GM20431 (cell line): ENCODE results near the gene AKIRIN2.
"Not testable (repeated sequence)": the region's sequence is repeated elsewhere in the genome, so short reads cannot be mapped to it uniquely, and the experiment has no call there.

Experiments used
- in situ Hi-C: fragments of 300-500 bp; cut with MseI, MboI; formaldehyde crosslinking; loops from one replicate; pipeline ENCODE4 v1.15.0; 2020; ENCODE audit warnings: low sequenced_read_pairs; ENCODE audit not compliant: unreplicated experiment

Gene AKIRIN2

DNA sequence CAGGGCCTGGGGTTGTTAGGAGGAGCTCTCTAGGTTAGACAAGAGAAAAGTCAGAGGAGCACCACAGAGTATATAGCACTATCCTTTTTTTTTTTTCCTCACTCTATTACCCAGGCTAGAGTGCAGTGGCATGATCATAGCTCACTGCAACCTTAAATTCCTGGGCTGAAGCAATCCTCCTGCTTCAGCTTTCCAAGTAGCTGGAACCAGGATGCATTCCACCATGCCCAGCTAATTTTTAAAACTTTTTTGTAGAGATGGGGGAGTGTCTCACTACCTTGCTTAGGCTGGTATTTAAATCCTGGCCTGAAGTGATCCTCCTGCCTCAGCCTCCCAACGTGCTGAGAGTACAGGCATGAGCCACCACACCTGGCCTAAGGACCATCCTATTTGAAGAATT lies 19.3 kb upstream of the AKIRIN2 start:
- in situ Hi-C loops = no loop called here

DNA sequence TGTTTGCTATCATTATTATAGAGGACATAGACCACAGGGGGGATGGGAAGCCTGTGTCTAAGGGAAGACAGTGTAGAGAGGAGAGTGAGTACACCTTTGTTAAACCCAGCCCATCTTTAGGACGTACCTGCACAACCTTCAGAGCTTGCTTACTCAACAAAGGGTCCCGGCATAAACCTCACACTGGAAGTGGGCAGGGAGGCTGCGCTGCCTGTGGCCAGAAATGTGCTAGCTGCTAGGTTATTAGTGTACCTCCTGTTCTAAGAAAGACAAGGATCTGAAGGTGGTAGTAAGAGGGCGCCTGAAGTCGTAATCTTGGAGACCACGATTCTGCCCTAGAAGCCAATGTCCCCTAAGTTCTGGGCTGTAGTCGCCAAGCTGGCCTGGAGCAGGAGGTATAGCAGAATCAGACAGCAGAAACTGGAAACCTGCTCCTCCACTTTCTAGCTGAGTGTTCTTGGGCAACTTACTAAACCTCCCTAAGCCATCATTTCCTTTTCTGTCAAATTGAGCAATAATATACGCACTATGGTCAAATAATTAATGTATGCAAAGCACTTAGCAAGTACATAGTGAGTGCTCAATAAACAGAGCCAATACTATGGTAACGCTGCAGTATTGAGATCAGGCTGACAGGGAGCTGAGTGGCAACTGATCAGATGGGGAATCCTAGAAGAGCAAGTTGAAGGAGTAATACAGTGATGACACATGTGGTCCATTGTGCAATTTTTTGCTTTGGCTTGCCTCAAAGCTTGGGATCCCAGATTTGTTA lies 16.8 kb upstream of the AKIRIN2 start:
- in situ Hi-C loops = no loop called here

DNA sequence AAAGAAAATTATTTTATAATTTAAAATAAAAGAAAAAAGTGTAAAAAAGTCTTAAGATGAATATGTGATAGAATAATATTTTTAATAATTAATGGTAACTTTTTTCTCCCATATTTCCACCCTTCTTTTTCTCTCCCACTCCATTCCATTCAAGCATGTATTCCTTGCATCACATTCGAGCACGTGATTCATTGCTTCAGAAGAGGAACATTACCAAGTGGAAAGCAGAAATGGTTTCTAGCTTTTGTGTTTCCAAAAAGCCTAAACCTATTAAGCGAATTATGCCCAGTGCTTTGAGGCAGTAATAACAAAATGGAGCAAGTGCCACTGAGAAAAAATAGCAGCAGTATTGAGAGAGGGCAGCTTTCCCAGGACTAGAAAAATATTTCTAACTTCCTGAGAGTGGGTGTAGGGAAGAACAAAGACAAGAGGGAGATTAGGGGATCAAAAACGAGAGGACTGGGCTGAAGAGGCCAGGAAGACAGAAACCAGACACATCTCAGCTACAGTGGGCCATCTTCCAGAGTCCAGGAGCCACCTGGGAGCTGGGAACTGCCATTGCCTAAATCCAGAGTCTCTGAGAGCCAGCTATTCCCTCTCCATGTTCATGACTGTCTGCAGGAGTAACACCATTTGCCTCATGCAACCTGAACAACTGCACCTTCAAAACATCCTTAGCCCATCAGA lies 15.0 kb upstream of the AKIRIN2 start:
- in situ Hi-C loops = no loop called here

DNA sequence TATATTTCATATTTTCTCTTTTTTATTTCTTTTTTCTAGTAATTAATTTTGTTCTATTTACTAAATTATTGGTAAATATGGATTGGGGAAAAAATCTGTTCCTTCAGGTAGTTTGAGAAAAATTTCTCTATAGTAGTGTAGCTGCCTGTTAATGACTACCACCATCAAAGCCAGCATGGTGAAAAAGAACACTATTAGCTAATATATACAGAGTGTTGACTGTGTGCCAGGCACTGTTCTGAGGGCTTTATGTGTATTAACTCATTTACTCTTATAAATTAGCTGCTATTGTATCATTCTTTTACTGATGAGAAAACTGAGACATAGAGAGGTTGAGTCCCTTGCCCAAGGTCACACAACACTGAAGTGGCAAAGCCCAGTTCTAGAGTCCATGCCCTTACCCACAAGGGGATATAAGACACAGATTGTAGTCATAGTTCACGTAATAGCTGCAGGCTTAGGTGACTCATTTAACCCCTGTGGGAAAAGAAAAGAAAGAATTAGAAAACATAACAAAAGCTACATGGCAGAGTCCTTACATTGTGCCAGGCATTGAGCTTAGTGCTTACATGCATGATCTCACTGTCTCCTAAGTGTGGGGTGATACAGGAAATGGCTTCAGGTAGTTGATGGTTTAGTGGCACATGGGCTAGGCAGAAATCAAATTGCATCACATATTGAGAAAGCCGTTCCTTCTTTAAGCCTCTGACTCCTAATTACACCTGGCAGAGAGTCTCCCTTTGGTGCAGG lies 12.2 kb upstream of the AKIRIN2 start:
- in situ Hi-C loops = no loop called here

DNA sequence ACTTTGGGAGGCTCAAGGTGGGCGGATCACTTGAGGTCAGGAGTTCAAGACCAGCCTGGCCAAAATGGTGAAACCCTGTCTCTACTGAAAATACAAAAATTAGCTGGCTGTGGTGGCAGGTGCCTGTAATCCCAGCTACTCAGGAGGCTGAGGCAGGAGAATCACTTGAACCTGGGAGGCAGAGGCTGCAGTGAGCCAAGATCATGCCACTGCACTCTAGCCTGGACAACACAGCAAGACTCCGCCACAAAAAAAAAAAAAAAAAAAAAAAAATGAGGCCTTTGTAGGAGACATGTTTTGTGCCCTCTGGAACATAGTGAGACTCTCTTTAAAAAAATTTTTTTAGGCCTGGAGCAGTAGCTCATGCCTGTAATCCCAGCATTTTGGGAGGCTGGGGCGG lies 10.7 kb upstream of the AKIRIN2 start:
- in situ Hi-C loops = not testable (repeated sequence)

DNA sequence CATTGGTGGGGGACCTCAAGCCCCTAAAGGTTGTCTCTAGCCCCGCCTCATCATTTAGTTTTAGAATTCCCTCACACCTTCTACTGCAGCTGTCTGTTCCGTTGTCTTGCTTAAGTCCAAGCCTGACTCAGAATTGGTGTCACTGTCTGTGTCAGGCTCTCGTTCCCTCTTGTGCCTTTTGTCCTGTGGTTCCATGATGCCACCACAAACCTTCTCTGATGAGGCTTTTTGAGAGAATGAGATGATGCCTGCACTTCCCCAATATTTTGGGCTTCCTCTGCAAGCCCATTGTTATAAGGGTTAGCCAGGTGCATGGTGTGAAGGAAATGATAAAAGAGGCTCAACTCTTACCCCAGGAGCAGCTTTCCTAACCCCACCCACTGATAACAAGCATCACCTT lies 8.1 kb upstream of the AKIRIN2 start:
- in situ Hi-C loops = no loop called here

DNA sequence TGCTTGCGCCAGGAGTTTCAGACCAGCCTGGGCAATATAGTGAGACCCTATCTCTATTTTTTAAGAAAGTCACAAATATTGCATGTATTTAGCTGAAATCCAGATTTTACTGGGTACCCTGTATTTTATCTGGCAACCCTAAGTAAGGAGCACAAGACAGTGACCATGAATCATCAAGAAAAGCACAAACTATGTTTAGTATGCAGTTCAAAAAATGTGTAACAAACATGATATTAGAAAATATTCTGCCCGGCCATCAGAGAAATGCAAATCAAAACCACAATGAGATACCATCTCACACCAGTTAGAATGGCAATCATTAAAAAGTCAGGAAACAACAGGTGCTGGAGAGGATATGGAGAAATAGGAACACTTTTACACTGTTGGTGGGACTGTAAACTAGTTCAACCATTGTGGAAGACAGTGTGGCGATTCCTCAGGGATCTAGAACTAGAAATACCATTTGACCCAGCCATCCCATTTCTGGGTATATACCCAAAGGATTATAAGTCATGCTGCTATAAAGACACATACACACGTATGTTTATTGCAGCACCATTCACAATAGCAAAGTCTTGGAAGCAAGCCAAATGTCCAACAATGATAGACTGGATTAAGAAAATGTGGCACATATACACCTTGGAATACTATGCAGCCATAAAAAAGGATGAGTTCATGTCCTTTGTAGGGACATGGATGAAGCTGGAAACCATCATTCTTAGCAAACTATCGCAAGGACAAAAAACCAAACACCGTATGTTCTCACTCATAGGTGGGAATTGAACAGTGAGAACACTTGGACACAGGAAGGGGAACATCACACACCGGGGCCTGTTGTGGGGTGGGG lies 6.8 kb upstream of the AKIRIN2 start:
- in situ Hi-C loops = not testable (repeated sequence)

DNA sequence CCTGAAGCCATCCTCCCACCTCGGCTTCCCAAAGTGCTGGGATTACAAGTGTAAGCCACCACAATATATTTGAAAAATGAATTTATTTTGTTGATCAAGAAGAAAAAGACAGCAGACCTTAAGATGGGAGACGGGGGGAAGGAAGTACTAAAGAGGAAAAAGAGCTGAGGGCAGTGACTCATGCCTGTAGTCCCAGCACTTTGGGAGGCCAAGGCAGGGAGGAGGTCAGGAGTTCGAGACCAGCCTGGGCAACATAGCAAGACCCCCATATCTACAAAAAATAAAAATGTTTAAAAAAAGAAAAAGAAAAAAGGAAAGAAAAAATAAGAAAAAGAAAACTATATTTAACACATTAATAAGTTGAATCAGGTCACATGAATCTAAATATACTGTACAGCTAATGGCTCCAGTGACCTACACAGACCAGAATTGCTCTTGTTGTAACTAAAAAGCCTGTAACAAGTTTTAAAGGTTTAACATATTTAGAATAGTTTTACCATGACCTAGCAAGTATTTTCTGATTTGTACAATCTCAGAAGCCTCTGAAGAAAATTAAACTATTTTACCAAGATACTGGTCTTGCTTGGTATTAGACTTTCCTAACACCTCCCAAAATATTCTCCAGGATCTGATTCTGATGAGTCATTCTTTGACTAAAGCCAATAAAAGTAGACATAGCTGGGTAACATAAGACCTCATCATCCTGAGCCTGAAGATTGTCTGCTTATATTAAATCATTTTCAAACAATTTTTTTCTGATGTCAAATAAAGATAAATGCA lies 4.3 kb upstream of the AKIRIN2 start:
- in situ Hi-C loops = no loop called here

DNA sequence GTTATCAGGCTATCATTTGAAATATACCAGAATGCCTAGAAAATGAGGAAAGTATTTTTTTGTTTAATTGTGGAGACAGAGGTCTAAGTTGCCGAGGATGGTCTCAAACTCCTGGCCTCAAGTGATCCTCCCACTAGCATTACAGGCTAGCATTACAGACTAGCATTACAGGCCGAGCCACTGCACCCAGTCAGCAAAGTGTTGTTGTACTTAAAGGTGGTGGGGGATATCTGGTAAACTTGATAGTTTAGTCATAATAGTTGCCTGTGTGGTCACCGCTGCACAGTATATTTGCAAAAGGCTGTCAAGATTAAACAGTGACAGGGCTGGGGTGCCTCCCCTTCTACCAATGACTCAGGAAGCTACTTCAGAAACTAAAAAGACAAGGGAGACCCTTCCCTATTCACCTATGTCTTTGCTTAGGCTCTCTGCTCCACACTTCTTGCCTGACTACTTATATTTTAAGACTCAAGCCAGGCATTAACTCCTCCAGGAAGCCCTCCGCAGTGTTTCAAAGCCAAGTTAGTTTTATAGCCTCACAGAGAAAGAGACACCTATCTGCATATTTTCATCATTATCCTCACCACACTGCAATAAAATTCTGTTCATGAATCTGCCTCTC lies 3.1 kb upstream of the AKIRIN2 start:
- in situ Hi-C loops = no loop called here

DNA sequence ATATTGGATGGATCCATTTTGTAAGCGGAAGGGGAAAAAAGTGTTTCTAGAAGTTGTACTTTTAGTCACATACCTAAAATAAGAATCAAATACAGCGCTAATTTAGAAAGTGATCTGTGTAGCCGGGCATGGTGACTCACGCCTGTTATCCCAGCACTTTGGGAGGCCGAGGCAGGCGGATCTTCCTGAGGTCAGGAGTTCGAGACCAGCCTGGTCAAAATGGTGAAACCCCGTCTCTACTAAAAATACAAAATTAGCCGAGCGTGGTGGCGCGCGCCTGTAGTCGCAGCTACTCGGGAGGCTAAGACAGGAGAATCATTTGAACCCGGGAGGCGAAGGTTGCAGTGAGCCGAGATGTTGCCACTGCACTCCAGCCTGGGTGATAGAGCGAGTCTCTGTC lies 1.0 kb upstream of the AKIRIN2 start:
- in situ Hi-C loops = not testable (repeated sequence)

DNA sequence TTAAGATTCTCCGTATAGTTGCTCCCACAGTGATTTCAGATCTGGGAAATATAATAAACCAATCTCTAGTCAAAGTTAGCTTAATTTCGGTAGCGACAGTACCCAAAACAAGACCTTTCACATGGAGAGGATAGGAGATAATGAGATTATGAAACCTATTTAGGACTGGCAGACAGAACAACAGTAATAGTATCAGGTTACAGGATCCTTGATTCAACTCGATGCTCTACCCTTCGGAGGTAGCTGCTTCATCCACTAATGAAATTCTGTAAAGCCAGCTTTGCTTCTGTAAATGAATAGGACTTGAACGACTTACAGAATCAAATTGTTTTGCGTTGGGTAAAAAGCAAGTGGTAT lies 534 bp upstream of the AKIRIN2 start:
- in situ Hi-C loops = no loop called here

DNA sequence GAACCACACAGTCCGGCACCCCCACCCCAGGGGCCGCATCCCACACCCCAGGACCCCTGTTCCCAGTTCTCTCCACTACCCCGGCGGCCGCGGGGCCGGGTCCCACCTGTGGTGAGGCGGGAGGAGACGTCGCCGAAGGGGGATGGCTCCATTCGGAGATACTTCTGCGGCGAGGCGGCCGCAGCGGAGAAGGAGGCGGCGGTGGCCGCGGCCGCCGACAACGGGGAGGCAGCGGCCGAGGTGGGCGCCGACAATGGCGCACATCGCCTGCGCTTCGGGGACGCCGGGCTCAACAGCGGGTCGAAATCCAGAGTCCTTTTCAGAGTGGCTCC lies 723 bp downstream of the AKIRIN2 start:
- in situ Hi-C loops = no loop called here

DNA sequence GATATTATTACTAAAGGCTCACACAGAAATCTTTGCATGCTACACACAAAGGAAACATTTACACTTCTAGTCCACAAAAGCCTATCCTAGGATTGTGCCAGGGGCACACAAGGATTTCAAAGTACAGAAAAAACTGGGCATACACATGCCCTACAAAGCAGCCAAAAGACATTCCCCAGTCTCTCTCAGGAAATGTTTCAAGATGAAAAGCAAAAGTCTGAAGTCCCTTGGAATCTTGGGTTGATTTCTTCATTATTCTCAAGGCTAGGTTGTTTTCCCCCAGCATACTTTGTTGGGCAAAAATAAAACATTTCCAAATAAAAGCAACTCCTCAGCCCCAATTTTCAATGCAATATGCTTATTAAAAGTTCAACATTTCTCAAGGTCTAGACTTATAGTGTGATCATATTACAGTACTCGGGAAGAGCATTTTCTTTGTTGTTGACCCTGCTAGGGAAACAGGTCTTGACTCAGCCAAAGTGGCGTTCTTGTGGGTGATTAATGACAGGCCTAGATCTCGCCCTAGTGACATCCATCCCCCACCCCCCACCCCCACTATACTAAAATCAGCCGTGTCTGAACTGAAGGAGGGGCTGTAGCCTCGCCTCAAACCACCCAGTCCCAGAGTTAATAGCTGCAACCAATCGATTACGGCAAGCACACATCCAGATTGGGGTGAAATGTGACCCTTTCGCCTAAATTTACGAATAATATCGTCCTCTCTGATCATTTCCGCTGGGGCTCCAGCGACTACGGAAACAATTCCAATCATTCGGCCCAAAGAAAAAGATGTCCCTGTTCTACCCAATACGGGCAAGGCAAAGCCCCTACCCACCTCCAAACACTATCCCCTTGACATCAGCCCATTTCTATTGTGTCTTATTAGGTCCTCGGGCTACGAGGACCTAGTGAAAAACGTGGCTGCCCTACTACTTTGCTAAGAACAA lies 1.4 kb downstream of the AKIRIN2 start:
- in situ Hi-C loops = no loop called here

DNA sequence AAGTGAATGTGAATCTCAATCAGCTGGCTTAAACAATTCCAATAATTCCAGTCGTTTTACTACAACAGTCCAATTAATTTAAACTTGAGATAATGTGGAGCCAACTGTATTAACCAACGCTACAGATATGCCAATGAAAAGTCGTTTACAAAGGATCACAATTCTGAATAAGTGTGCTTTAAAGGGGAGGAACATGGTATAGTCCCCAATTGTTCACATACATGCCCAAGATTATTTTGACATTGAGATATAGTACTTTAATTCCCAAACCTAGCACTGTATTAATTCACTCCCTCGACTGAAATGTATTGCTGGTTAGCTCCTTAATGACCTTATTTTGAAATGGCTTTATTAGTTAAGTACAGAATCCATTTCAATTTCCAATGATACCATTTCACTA lies 2.5 kb downstream of the AKIRIN2 start:
- in situ Hi-C loops = no loop called here

DNA sequence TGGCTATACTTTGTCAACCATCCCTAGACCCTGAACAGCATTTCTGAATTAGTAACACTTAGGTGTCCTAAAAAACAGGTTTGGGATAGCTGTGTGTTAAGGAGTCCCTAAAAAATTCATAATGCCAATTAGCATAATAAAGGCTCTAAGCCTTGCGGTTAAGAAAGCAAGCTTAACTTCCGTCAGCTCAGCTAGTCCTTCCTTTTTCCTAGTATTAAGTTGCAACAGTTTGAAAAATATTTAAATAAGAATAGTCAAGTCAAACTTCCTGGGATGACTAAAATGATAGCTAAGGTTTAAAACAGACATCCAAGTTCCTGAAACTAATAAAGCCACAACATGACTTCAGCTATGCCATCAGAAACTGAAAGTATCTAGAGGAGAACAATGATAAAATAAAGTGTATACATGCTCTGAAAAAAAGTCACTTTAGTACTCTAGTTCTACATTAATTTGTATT lies 3.5 kb downstream of the AKIRIN2 start:
- in situ Hi-C loops = no loop called here

DNA sequence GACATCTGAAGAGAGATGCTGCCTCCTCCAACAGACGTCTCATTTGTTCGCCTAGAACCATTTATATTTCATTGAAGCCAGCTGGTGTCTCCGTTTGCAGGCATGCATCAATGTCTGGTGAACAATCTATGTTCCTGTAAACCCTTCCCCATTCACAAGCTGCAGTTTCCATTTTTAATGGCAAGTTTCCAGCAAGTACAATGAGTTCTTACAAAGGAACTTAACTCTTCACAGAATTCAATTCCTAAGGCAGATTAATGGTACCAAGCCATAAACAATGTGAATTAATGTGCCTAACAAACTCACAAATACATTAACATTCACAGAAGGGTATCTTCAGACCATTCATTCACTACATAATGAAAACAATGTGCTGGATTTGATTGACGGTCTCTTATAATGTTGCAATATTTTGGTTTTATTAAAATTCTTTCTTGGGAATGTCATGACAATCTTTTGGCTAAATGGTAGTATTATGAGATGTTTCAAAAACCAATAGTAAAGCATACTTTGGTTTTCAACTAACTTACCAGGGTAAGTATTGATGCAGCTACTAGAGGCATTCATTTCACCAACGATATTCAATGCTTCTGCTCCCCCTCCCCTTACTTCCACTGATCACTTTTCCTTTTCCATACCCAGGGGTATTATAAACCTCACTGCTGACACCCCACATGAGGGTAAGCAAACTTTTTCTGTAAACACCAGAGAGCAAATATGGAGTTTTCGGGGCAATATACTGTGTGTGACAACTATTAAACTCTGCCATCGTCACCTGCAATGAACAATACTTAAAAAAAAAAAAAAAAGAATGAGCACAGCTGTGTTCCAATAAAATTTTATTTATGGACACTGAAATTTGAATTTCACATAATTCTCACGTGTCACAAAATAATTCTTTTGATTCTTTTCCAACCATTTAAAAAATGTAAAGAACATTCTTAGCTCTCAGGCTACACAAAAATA lies 4.2 kb downstream of the AKIRIN2 start:
- in situ Hi-C loops = no loop called here

DNA sequence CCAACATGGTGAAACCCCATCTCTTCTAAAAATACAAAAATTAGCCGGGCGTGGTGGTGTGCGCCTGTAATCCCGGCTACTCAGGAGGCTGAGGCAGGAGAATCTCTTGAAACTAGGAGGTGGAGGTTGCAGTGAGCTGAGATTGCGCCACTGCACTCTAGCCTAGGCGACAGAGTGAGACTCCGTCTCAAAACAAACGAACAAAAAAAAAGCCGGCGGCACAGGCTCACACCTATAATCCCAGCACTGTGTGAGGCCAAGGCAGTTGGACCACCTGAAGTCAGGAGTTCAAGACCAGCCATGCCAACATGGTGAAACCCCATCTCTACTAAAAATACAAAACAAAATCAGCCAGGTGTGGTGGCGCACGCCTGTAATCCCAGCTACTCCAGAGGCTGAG lies 5.2 kb downstream of the AKIRIN2 start:
- in situ Hi-C loops = not testable (repeated sequence)
